GM12878 (cell line): ENCODE data around the gene CTRL. TPM values are rescaled to one million over a fixed set of nuclear protein-coding genes. Genes with fewer than 3 reads are reported as not detected.

Experiments
- BCL11A ChIP-seq: IDR thresholded peaks from 2 replicates; pipeline ENCODE4 v1.6.1; 2011; ENCODE audit warnings: low read depth, low read length
- EP300 ChIP-seq, 2 experiments: fragments of 150-350 bp in 1 of 2; IDR thresholded peaks; 2 replicates each; pipeline ENCODE4 v1.6.1; 2011 to 2012; ENCODE audit warnings: low read depth in 2 of 2, low read length in 2 of 2, borderline replicate concordance in 1 of 2, improper control_type of control experiment in 1 of 2, inconsistent platforms in 1 of 2; ENCODE audit not compliant: control insufficient read depth in 1 of 2
- NRF1 ChIP-seq: conservative IDR thresholded peaks from 2 replicates; pipeline ENCODE4 v1.6.1; 2011; ENCODE audit warnings: mild to moderate bottlenecking, low read depth, low read length, improper control_type of control experiment
- PML ChIP-seq: IDR thresholded peaks from 2 replicates; pipeline ENCODE4 v1.6.1; 2012; ENCODE audit warnings: low read length, inconsistent platforms
- POLR2AphosphoS5 ChIP-seq: IDR thresholded peaks from 2 replicates; pipeline ENCODE4 v1.6.1; 2011; ENCODE audit warnings: mild to moderate bottlenecking, low read length, inconsistent platforms
- RAD21 ChIP-seq: IDR thresholded peaks from 2 replicates; pipeline ENCODE4 v1.6.1; 2011; ENCODE audit warnings: mild to moderate bottlenecking, low read depth, low read length, moderate library complexity; ENCODE audit not compliant: insufficient read depth
- SMAD1 ChIP-seq: fragments of 450-650 bp; IDR thresholded peaks from 2 replicates; pipeline ENCODE4 v1.6.1; 2018; ENCODE audit warnings: mild to moderate bottlenecking, low read depth; ENCODE audit not compliant: partially characterized antibody
- SREBF1 ChIP-seq: IDR thresholded peaks from 2 replicates; pipeline ENCODE4 v1.6.1; 2012; ENCODE audit warnings: mild to moderate bottlenecking, low read length
- ZNF622 ChIP-seq: fragments of 450-650 bp; IDR thresholded peaks from 2 replicates; pipeline ENCODE4 v1.6.1; 2017; ENCODE audit warnings: mild to moderate bottlenecking, inconsistent platforms
- polyA plus RNA-seq, 11 experiments: library from polyadenylated mRNA; depleted of rRNA in 4 of 11; unstranded in 6 of 11; stranded (reverse) in 5 of 11; fragments of >200 nt; fragmentation: Nextera tagmentation in 4 of 11; fragmentation: Illumina TruSeq in 1 of 11; extraction: Ambion mirVana in 4 of 11; extraction: Trizol in 1 of 11; gene quantifications; 1 replicate in 1 of 11; 2 replicates in 10 of 11; pipeline versions ENCODE4 v1.2.1 to v1.2.3, GENCODE V29; 2011 to 2016; ENCODE audit warnings: inconsistent platforms in 2 of 11, missing spikeins in 2 of 11, low read depth in 1 of 11
- total RNA-seq, 4 experiments: library from RNA; depleted of rRNA in 3 of 4; stranded (reverse); fragments of >200 nt in 3 of 4; fragmentation: Illumina TruSeq in 1 of 4; extraction: Trizol in 1 of 4; gene quantifications; 2 replicates each; pipeline versions ENCODE4 v1.2.1 to v1.2.3, GENCODE V29; 2013 to 2021
- TF ChIP-seq, protein P1 (sequence below): IDR thresholded peaks from 2 replicates; pipeline ENCODE4 v1.6.1; 2012; ENCODE audit warnings: low read length, inconsistent platforms
- TF ChIP-seq, protein P2 (sequence below): fragments of 450-650 bp; IDR thresholded peaks from 2 replicates; pipeline ENCODE4 v1.6.1; 2017; ENCODE audit warnings: mild to moderate bottlenecking, moderate library complexity
- TF ChIP-seq, protein P3 (sequence below): fragments of 450-650 bp; IDR thresholded peaks from 2 replicates; pipeline ENCODE4 v1.6.1; 2016; ENCODE audit warnings: mild to moderate bottlenecking
- TF ChIP-seq, protein P4 (sequence below): fragments of 450-650 bp; IDR thresholded peaks from 2 replicates; pipeline ENCODE4 v1.6.1; 2017; ENCODE audit warnings: mild to moderate bottlenecking, low read depth, inconsistent platforms; ENCODE audit not compliant: poor library complexity, severe bottlenecking
- TF ChIP-seq, protein P5 (sequence below): fragments of 450-650 bp; conservative IDR thresholded peaks from 2 replicates; pipeline ENCODE4 v1.6.1; 2017; ENCODE audit warnings: mild to moderate bottlenecking, moderate library complexity

CTRL gene
- total and polyA plus RNA-seq, 10 of the 15 experiments (the other 5 are each of a cell fraction or from before 2014, with no cell fraction given) = 1.1 to 4.9 (median 2.6) TPM

DNA sequence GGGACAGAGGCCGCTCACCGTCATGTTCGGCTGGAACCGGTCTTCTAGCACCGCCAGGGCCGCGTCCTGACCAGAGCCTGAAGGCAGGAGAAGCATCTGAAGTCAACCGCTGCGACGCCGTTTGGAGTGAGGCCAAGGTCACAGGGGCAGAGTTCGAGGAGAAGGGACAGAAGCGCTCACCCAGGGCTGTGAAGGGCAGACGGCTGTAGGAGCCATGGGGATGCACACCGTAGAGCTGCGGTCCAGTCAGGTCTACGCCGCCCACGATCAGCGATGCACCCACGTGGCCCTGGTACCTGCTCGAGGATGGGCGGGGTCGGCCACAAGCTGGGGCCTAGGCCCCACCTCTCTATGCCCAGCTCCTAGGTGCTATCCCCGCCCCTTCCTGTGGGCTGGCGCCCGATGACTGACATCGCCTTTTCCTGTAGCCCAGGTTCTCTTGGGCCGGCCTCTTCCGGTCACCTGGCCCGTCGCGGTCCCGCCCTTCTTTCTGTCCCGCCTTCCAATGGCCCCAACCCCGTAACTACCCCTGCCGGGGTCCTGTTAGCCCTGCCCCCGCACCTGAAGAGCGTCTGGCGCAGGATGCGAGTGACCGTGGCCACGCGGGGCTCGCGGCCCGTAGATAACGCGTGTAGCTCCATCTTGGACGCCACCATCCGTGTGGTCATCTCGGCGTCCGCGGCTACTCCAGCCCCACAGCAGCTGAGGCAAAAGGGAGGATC is 3.9 kb upstream of the CTRL start (continued):
- TF ChIP-seq PML (peak; percentile 66; the same call in 1 of the 2 replicates), RAD21 (no peak), EP300 (IDR thresholded peaks at IDR 0.05; ENCODE audit: borderline replicate concordance in 1 of 2, control insufficient read depth in 1 of 2, low read depth in 2 of 2, low read length in 2 of 2) (no peak), BCL11A (no peak), SREBF1 (no peak), POLR2AphosphoS5 (peak; percentile 85), SMAD1 (no peak), ZNF622 (no peak), NRF1 (no peak)
- TF ChIP-seq, protein P1, sequence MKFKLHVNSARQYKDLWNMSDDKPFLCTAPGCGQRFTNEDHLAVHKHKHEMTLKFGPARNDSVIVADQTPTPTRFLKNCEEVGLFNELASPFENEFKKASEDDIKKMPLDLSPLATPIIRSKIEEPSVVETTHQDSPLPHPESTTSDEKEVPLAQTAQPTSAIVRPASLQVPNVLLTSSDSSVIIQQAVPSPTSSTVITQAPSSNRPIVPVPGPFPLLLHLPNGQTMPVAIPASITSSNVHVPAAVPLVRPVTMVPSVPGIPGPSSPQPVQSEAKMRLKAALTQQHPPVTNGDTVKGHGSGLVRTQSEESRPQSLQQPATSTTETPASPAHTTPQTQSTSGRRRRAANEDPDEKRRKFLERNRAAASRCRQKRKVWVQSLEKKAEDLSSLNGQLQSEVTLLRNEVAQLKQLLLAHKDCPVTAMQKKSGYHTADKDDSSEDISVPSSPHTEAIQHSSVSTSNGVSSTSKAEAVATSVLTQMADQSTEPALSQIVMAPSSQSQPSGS = no peak
- TF ChIP-seq, protein P2, sequence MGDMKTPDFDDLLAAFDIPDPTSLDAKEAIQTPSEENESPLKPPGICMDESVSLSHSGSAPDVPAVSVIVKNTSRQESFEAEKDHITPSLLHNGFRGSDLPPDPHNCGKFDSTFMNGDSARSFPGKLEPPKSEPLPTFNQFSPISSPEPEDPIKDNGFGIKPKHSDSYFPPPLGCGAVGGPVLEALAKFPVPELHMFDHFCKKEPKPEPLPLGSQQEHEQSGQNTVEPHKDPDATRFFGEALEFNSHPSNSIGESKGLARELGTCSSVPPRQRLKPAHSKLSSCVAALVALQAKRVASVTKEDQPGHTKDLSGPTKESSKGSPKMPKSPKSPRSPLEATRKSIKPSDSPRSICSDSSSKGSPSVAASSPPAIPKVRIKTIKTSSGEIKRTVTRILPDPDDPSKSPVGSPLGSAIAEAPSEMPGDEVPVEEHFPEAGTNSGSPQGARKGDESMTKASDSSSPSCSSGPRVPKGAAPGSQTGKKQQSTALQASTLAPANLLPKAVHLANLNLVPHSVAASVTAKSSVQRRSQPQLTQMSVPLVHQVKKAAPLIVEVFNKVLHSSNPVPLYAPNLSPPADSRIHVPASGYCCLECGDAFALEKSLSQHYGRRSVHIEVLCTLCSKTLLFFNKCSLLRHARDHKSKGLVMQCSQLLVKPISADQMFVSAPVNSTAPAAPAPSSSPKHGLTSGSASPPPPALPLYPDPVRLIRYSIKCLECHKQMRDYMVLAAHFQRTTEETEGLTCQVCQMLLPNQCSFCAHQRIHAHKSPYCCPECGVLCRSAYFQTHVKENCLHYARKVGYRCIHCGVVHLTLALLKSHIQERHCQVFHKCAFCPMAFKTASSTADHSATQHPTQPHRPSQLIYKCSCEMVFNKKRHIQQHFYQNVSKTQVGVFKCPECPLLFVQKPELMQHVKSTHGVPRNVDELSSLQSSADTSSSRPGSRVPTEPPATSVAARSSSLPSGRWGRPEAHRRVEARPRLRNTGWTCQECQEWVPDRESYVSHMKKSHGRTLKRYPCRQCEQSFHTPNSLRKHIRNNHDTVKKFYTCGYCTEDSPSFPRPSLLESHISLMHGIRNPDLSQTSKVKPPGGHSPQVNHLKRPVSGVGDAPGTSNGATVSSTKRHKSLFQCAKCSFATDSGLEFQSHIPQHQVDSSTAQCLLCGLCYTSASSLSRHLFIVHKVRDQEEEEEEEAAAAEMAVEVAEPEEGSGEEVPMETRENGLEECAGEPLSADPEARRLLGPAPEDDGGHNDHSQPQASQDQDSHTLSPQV = no peak
- TF ChIP-seq, protein P3, sequence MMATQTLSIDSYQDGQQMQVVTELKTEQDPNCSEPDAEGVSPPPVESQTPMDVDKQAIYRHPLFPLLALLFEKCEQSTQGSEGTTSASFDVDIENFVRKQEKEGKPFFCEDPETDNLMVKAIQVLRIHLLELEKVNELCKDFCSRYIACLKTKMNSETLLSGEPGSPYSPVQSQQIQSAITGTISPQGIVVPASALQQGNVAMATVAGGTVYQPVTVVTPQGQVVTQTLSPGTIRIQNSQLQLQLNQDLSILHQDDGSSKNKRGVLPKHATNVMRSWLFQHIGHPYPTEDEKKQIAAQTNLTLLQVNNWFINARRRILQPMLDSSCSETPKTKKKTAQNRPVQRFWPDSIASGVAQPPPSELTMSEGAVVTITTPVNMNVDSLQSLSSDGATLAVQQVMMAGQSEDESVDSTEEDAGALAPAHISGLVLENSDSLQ = peak; percentile 98
- TF ChIP-seq, protein P4, sequence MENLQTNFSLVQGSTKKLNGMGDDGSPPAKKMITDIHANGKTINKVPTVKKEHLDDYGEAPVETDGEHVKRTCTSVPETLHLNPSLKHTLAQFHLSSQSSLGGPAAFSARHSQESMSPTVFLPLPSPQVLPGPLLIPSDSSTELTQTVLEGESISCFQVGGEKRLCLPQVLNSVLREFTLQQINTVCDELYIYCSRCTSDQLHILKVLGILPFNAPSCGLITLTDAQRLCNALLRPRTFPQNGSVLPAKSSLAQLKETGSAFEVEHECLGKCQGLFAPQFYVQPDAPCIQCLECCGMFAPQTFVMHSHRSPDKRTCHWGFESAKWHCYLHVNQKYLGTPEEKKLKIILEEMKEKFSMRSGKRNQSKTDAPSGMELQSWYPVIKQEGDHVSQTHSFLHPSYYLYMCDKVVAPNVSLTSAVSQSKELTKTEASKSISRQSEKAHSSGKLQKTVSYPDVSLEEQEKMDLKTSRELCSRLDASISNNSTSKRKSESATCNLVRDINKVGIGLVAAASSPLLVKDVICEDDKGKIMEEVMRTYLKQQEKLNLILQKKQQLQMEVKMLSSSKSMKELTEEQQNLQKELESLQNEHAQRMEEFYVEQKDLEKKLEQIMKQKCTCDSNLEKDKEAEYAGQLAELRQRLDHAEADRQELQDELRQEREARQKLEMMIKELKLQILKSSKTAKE = no peak
- TF ChIP-seq, protein P5, sequence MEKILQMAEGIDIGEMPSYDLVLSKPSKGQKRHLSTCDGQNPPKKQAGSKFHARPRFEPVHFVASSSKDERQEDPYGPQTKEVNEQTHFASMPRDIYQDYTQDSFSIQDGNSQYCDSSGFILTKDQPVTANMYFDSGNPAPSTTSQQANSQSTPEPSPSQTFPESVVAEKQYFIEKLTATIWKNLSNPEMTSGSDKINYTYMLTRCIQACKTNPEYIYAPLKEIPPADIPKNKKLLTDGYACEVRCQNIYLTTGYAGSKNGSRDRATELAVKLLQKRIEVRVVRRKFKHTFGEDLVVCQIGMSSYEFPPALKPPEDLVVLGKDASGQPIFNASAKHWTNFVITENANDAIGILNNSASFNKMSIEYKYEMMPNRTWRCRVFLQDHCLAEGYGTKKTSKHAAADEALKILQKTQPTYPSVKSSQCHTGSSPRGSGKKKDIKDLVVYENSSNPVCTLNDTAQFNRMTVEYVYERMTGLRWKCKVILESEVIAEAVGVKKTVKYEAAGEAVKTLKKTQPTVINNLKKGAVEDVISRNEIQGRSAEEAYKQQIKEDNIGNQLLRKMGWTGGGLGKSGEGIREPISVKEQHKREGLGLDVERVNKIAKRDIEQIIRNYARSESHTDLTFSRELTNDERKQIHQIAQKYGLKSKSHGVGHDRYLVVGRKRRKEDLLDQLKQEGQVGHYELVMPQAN = peak; percentile 57; the same call in 1 of the 2 replicates
